K562 (cell line): ENCODE results near the gene SLC25A4. TPM values are rescaled to one million over a fixed set of nuclear protein-coding genes. Genes with fewer than 3 reads are reported as not detected.
A peak's percentile ranks its signal among the peaks of the same experiment; 100 is the strongest.

Source experiments
- ATF1 ChIP-seq, 2 experiments: fragments of 450-650 bp in 1 of 2; IDR thresholded peaks; 2 replicates each; pipeline ENCODE4 v1.6.1; 2016; ENCODE audit warnings: missing compliant biosample characterization in 1 of 2, missing genetic modification characterization in 1 of 2
- ELF2 ChIP-seq: fragments of 250-450 bp; sonication (Bioruptor Pico); IDR thresholded peaks from 2 replicates; pipeline ENCODE4 v1.5.0; 2021; ENCODE audit warnings: mild to moderate bottlenecking
- FOSL1 ChIP-seq: fragments of 200-800 bp; sonication (Bioruptor generic); conservative IDR thresholded peaks from 2 replicates; pipeline ENCODE4 v1.6.1; 2016; ENCODE audit warnings: missing genetic modification characterization, missing compliant biosample characterization
- GATAD2A ChIP-seq: fragments of 450-650 bp; IDR thresholded peaks from 2 replicates; pipeline ENCODE4 v1.6.1; 2017
- GTF2F1 ChIP-seq: IDR thresholded peaks from 2 replicates; pipeline ENCODE4 v1.6.1; 2011; ENCODE audit warnings: low read depth, low read length, improper control_type of control experiment
- KDM5B ChIP-seq: fragments of 200-600 bp; sonication (generic); IDR thresholded peaks from 2 replicates; pipeline ENCODE4 v1.6.1; 2012; ENCODE audit warnings: low read depth, mild to moderate bottlenecking, moderate library complexity, low read length, control low read depth, inconsistent platforms; ENCODE audit not compliant: insufficient replicate concordance
- L3MBTL2 ChIP-seq: fragments of 450-650 bp; IDR thresholded peaks from 2 replicates; pipeline ENCODE4 v1.6.1; 2016; ENCODE audit warnings: mild to moderate bottlenecking, moderate library complexity
- MYNN ChIP-seq, 2 experiments: sonication (generic); formaldehyde crosslinking in 1 of 2; IDR thresholded peaks; 2 replicates each; pipeline versions ENCODE4 v1.5.0 to v1.6.1; 2016 to 2020; ENCODE audit warnings: antibody characterized with exemption in 1 of 2, missing genetic modification reagents in 1 of 2
- PHF8 ChIP-seq: fragments of 200-600 bp; sonication (generic); IDR thresholded peaks from 2 replicates; pipeline ENCODE4 v1.6.1; 2012; ENCODE audit warnings: mixed run types, mild to moderate bottlenecking, inconsistent platforms, low read length, moderate library complexity, borderline replicate concordance
- POLR2B ChIP-seq: fragments of 450-650 bp; IDR thresholded peaks from 2 replicates; pipeline ENCODE4 v1.6.1; 2018; ENCODE audit warnings: low read depth; ENCODE audit not compliant: partially characterized antibody
- PURB ChIP-seq: sonication (generic); formaldehyde crosslinking; IDR thresholded peaks from 2 replicates; pipeline ENCODE4 v1.9.0; 2021; ENCODE audit warnings: low read depth, mild to moderate bottlenecking, missing genetic modification reagents
- RAD21 ChIP-seq, 2 experiments: fragments of 250-450 bp in 1 of 2; fragments of 450-650 bp in 1 of 2; sonication (Bioruptor Pico) in 1 of 2; formaldehyde crosslinking in 1 of 2; IDR thresholded peaks in 1 of 2; conservative IDR thresholded peaks in 1 of 2; 2 replicates each; pipeline versions ENCODE4 v1.4.0 to v1.8.0; 2020 to 2022; ENCODE audit warnings: mild to moderate bottlenecking in 2 of 2, moderate library complexity in 1 of 2
- RBM22 ChIP-seq: fragments of 200-400 bp; formaldehyde crosslinking; IDR thresholded peaks from 2 replicates; pipeline ENCODE4 v1.6.1; 2018; ENCODE audit warnings: low read length, low read depth; ENCODE audit not compliant: poor library complexity, severe bottlenecking
- SMARCB1 ChIP-seq: IDR thresholded peaks from 2 replicates; pipeline ENCODE4 v1.6.1; 2011; ENCODE audit warnings: improper control_type of control experiment, low read depth; ENCODE audit not compliant: insufficient read length
- ZKSCAN1 ChIP-seq: fragments of 150-350 bp; IDR thresholded peaks from 2 replicates; pipeline ENCODE4 v1.6.1; 2016; ENCODE audit warnings: low read depth, low read length
- ZNF431 ChIP-seq: sonication (generic); formaldehyde crosslinking; IDR thresholded peaks from 2 replicates; pipeline ENCODE4 v1.8.0; 2022; ENCODE audit warnings: mild to moderate bottlenecking, missing genetic modification reagents
- ZNF644 ChIP-seq: fragments of 200-800 bp; sonication (Bioruptor generic); IDR thresholded peaks from 2 replicates; pipeline ENCODE4 v1.6.1; 2016; ENCODE audit warnings: low read depth, missing genetic modification characterization, missing compliant biosample characterization
- polyA plus RNA-seq, 8 experiments: library from polyadenylated mRNA; depleted of rRNA in 4 of 8; stranded (reverse) in 5 of 8; unstranded in 3 of 8; fragments of >200 nt; fragmentation: Nextera tagmentation in 2 of 8; fragmentation: Illumina TruSeq in 1 of 8; extraction: Ambion mirVana in 2 of 8; extraction: Trizol in 1 of 8; gene quantifications; 2 replicates each; pipeline versions ENCODE4 v1.2.1 to v1.2.3, GENCODE V29; 2011 to 2014; ENCODE audit warnings: inconsistent platforms in 1 of 8, missing spikeins in 1 of 8
- total RNA-seq, 7 experiments: library from RNA; depleted of rRNA in 6 of 7; stranded (reverse); fragments of >200 nt in 6 of 7; fragmentation: Illumina TruSeq in 2 of 7; extraction: Trizol in 2 of 7; gene quantifications; 2 replicates each; pipeline versions ENCODE4 v1.2.1 to v1.2.3, GENCODE V29; 2011 to 2021; ENCODE audit warnings: low replicate concordance in 1 of 7
- TF ChIP-seq, protein P1 (sequence below): sonication (generic); formaldehyde crosslinking; IDR thresholded peaks from 2 replicates; pipeline ENCODE4 v1.9.0; 2022; ENCODE audit warnings: mild to moderate bottlenecking, missing genetic modification reagents
- TF ChIP-seq, protein P2 (sequence below): fragments of 450-650 bp; IDR thresholded peaks from 2 replicates; pipeline ENCODE4 v1.6.1; 2014; ENCODE audit warnings: low read depth, mild to moderate bottlenecking, moderate library complexity, borderline replicate concordance
- TF ChIP-seq, protein P3 (sequence below): fragments of 450-650 bp; conservative IDR thresholded peaks from 2 replicates; pipeline ENCODE4 v1.6.1; 2016; ENCODE audit warnings: missing genetic modification characterization, low read depth, mild to moderate bottlenecking, control low read depth, missing compliant biosample characterization
- TF ChIP-seq, protein P4 (sequence below): fragments of 250-450 bp; sonication (Bioruptor Pico); IDR thresholded peaks from 2 replicates; pipeline ENCODE4 v1.8.0; 2022; ENCODE audit warnings: moderate library complexity, mild to moderate bottlenecking, inconsistent platforms
- TF ChIP-seq, protein P5 (sequence below): IDR thresholded peaks from 3 replicates; pipeline ENCODE4 v1.6.1; 2011; ENCODE audit warnings: borderline replicate concordance, mild to moderate bottlenecking; ENCODE audit not compliant: insufficient read length, insufficient read depth

The SLC25A4 gene
- total and polyA plus RNA-seq, 9 of the 15 experiments (the other 6 are each of a cell fraction or from before 2014, with no cell fraction given), result 8.3 to 28.6 (median 19.5) TPM

DNA sequence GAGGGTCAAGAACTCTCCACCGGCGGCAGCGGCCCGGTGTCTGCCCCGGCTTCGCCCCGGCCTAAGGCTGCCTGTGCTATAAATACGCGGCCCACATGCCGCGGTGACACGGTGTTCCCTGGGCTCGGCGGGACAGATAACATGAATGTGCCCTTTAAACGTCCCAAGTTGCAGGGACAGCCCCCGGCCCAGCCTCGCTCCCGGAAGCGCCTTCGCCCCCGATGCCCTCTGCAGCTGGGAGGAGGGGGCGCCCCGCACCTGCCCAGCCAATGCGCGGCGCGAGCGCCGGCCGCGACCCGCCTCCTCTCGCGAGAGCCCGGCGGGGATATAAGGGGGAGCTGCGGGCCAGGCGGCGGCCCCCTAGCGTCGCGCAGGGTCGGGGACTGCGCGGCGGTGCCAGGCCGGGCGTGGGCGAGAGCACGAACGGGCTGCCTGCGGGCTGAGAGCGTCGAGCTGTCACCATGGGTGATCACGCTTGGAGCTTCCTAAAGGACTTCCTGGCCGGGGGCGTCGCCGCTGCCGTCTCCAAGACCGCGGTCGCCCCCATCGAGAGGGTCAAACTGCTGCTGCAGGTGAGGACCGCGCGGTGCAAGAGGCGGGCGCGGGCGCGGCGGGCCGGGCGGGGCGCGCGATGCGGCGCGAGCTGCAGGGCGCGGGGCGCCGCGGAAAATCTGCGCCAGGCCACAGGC, at the start of gene SLC25A4 (continued):
- TF ChIP-seq GATAD2A, result peak; percentile 59; the same call in 1 of the 2 replicates
- TF ChIP-seq RAD21 (CRISPR knock-in tag; conservative IDR thresholded peaks at IDR 0.05 in 1 of 2, IDR thresholded peaks at IDR 0.05 in 1 of 2), result 0 out of 4 replicates have a peak, but pooled peaks of 1 of the 2 experiments have one; percentile 11
- peak; percentile 96; the same call in 1 of the 2 replicates for TF ChIP-seq PHF8
- TF ChIP-seq ZNF431, result 0 out of 2 replicates have a peak, but pooled peaks have one; percentile 42
- peak; percentile 97 for TF ChIP-seq L3MBTL2
- no peak for TF ChIP-seq MYNN (IDR thresholded peaks at IDR 0.05)
- no peak for TF ChIP-seq MYNN (CRISPR knock-in tag; IDR thresholded peaks at IDR 0.05)
- TF ChIP-seq, protein P1, sequence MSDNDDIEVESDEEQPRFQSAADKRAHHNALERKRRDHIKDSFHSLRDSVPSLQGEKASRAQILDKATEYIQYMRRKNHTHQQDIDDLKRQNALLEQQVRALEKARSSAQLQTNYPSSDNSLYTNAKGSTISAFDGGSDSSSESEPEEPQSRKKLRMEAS (CRISPR knock-in tag), result peak; percentile 85
- no peak for TF ChIP-seq ZKSCAN1
- no peak for TF ChIP-seq ATF1 (CRISPR knock-in tag; IDR thresholded peaks at IDR 0.05)
- peak; percentile 67 for TF ChIP-seq ATF1 (tag; IDR thresholded peaks at IDR 0.05)
- TF ChIP-seq, protein P2, sequence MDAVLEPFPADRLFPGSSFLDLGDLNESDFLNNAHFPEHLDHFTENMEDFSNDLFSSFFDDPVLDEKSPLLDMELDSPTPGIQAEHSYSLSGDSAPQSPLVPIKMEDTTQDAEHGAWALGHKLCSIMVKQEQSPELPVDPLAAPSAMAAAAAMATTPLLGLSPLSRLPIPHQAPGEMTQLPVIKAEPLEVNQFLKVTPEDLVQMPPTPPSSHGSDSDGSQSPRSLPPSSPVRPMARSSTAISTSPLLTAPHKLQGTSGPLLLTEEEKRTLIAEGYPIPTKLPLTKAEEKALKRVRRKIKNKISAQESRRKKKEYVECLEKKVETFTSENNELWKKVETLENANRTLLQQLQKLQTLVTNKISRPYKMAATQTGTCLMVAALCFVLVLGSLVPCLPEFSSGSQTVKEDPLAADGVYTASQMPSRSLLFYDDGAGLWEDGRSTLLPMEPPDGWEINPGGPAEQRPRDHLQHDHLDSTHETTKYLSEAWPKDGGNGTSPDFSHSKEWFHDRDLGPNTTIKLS, result peak; percentile 95
- TF ChIP-seq GTF2F1, result 0 out of 2 replicates have a peak, but pooled peaks have one; percentile 12
- no peak for TF ChIP-seq PURB (CRISPR knock-in tag)
- TF ChIP-seq KDM5B, result peak; percentile 99
- no peak for TF ChIP-seq POLR2B
- TF ChIP-seq, protein P3, sequence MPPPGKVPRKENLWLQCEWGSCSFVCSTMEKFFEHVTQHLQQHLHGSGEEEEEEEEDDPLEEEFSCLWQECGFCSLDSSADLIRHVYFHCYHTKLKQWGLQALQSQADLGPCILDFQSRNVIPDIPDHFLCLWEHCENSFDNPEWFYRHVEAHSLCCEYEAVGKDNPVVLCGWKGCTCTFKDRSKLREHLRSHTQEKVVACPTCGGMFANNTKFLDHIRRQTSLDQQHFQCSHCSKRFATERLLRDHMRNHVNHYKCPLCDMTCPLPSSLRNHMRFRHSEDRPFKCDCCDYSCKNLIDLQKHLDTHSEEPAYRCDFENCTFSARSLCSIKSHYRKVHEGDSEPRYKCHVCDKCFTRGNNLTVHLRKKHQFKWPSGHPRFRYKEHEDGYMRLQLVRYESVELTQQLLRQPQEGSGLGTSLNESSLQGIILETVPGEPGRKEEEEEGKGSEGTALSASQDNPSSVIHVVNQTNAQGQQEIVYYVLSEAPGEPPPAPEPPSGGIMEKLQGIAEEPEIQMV, result no peak
- TF ChIP-seq SMARCB1, result no peak
- 0 out of 2 replicates have a peak, but pooled peaks have one; percentile 33 for TF ChIP-seq ZNF644
- TF ChIP-seq, protein P4, sequence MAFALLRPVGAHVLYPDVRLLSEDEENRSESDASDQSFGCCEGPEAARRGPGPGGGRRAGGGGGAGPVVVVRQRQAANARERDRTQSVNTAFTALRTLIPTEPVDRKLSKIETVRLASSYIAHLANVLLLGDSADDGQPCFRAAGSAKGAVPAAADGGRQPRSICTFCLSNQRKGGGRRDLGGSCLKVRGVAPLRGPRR, result no peak
- TF ChIP-seq RBM22, result peak; percentile 52
- TF ChIP-seq ELF2 (CRISPR knock-in tag), result peak; percentile 47; the same call in 1 of the 2 replicates
- 0 out of 2 replicates have a peak, but pooled peaks have one; percentile 16 for TF ChIP-seq FOSL1 (tag)
- TF ChIP-seq, protein P5, sequence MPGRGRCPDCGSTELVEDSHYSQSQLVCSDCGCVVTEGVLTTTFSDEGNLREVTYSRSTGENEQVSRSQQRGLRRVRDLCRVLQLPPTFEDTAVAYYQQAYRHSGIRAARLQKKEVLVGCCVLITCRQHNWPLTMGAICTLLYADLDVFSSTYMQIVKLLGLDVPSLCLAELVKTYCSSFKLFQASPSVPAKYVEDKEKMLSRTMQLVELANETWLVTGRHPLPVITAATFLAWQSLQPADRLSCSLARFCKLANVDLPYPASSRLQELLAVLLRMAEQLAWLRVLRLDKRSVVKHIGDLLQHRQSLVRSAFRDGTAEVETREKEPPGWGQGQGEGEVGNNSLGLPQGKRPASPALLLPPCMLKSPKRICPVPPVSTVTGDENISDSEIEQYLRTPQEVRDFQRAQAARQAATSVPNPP, result no peak
